GM19240 (cell line): ENCODE results near the gene ZBED4.
"Not testable (repeated sequence)": the region's sequence is repeated elsewhere in the genome, so short reads cannot be mapped to it uniquely, and the experiment has no call there.

Experiments used
- DNase-seq: peaks from one replicate; pipeline ENCODE4 v3.0.0; 2011; ENCODE audit warnings: low spot score; ENCODE audit not compliant: insufficient read length

ZBED4 gene

DNA sequence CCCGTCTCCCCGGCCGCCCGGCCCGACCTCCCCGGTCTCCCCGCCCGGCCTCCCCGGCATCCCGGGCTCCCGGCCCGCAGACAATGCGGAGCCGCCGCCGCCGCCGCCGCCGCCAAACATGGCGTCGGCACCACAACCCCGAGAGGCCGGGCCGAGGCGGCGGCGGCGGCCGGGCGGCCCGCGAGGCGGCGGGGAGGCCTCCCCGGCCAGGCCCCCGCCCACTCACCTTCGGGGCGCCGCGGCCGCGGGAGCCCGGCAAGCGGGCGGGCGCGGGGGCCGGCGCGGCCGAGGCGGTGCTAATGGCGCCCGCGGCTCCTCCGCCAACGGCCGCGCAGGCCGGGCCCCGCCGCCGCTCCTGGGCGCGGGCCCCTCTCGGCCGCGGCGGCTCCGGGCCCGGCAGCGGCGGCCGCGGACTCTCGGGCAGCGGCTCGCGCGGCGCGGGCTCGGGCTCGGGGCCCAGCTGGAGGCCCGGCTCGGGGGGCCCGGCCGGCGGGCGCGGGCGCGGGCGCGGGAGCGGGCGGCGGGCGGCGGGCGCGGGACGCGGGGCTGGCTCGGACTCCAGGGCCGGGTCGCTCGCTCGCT lies 26.3 kb upstream of the ZBED4 start:
- no peak for DNase-seq

DNA sequence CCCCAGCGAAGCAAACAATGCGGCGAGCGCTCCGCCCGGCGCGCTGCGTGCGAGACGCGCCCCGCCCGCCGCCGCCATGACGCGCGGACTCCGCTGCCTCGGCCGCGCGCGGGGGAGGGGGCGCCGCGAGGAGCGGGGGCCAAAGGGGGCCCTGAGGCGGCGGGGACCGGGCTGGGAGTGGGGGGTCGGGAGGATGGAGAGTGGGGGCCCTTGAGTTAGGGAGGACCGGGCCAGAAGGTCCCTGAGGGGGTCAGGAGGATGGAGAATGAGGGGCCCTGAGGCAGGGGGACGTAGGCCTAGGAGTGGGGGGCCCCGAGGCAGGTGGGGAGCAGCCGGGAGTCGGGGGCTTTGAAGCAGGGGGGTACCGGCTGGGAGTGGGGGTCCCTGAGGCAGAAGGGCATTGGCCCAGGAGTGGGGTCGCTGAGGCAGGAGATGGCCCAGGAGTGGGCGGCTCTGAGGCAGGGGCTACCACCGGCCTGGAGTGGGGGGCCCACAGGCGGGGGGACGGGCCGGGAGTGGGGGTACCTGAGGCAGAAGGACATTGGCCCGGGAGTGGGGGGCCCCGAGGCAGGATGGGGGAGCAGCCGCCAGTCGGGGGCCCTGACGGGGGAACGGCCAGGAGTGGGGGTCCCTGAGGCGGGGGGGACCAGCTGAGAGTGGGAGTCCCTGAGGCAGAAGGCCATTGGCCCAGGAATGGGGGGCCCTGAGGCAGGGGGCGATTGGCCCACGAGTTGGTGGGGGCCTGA lies 25.6 kb upstream of the ZBED4 start, which contains the start of gene BRD1:
TSS of gene BRD1 (minus strand) at position 21 of the 746 bp plus-strand sequence. CDS start 3,556 bp downstream, outside the sequence.
- peak; percentile 53 for DNase-seq

DNA sequence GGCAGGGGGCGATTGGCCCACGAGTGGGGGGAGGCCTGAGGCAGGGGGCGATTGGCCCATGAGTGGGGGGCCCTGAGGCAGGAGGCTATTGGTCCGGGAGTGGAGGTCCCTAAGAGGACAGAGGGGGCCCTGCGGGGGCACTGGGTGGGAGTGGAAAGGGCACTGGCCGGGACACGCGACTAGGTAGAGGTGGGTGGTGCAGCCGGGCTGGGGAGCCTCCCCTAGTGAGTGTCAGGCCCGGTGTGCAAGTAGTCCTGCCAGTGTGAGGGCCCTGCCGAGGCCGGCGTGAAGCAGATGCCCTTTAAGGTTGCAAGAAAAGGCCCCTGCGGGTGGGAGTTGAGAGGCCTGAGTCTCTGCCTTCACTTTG lies 25.1 kb upstream of the ZBED4 start:
- no peak for DNase-seq

DNA sequence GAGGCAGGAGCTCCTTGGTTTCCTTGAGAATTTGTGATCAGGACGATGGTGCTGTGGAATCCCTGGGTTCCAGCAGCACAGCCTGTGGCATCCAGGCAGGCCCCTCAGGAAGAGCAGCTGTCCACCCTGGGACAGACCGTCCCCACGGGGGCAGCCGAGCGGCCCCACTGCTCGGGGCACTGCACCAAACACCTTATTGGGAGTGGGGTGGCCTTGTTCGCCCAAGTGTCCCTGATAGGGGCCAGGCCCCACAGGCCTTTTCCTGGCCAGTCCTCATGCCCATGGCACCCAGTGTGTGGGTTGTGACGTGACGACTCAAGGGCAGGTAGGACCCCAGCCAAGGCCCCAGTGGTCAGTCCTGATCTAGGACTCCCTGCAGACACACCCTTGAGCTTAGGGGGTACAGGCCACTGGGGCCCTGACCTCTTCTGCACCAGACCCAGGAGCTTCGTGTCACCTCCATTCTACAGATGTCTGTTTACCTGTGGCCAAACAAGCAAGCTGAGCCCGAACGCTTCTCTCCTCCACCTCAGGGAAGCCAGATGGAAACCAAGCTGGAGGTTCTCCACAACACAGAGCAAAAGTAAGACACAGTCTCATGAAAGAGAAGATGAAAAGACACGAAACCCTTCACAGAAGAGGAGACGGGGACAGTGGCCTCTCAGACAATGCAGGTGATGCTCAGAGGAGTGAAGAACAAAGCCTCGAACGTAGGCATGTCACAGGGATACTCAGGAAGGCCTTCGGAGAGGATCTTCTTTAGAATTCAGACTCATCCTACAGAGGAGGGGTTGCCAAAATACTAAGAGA lies 24.4 kb upstream of the ZBED4 start:
- DNase-seq, result no peak

DNA sequence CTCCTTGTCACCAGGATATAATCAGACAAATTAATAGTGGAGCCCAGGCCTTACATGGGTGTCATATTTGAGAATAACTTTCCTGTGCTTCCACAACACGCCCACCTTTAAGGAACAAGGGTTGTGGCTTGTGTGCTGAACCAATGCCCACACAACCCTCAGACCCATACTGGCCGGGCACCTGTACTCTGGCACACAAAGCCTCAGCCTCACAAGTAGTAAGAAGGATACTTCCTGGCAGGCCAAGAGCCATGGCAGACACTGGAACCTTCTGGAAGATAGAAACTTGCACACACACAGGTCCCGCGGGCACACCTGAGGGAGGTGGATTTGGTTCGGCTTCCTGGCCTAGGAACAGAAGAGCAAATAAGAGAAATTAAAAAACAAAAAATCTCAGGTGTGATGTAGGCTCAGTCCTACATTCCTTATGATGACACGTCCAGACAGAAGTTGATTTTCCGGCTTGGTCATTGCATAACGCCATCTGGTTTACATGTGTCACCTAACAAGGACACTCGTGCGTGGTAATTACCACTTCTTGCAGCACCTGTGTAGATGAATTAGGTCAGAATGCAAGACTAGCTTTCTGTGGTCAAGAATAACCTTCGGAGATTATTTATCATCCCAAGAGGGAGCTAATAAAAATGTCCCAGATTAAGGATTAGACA lies 20.2 kb upstream of the ZBED4 start:
- no peak for DNase-seq

DNA sequence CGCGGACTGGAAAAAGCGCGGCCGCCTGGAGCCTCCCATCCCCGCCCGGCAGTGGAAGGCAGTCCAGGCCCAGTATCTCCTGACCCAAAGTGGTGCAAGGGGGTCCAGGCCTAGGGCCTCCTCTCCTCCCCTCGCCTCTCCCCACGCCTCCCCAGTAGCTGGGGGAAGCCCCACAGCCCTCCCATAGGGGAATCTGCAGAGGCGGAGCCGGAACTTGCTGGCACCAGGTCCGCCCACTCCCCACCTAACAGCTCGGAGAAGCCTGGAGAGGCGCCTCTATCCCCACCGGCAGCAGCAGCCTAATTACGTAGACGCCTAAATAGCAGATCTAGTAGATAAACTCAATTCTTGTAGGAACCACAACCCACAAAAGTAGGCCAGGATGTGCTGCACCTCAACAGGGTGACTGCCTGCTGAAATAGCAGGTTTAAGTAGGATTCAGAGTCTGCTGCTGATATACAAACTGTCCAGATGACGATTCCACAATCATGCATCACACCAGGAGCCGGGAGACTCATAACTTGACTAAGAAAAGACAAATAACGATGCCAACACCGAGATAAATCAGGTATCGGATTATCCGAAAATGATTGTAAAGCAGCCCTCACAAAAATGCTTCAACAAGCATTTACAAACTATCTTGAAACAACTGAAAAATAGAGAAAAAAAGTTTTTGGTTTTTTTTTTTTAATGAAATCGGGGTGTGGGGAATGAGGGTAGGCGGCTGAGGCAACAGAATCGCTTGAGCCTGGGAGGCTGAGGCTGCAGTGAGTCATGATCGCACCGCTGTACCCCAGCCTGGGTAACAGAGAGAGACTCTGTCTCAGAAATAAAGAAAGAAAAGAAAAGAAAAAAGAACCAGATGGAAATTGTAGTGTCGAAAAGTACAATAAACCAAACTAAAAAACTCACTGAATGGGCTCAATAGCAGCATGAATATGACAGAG lies 14.6 kb upstream of the ZBED4 start:
- peak; percentile 33 for DNase-seq

DNA sequence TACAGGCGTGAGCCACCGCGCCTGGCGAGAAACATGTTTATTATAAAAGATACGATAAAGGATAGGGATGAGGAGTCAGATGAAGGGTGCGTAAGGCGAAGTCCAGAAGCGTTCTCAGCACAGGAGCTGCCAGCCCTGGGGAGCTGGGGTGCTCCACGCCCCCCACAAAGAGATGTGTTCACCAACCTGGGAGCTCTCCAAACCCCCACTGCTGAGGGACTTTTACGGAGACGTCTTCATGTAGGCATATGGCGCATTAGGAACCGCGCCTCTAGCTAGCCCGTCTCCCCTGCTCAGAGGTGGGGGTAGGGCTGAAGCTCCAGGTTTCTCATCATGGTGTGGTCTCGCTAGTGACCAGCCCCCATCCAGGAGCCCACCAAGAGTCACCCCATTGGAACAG lies 8.4 kb upstream of the ZBED4 start:
- no peak for DNase-seq

DNA sequence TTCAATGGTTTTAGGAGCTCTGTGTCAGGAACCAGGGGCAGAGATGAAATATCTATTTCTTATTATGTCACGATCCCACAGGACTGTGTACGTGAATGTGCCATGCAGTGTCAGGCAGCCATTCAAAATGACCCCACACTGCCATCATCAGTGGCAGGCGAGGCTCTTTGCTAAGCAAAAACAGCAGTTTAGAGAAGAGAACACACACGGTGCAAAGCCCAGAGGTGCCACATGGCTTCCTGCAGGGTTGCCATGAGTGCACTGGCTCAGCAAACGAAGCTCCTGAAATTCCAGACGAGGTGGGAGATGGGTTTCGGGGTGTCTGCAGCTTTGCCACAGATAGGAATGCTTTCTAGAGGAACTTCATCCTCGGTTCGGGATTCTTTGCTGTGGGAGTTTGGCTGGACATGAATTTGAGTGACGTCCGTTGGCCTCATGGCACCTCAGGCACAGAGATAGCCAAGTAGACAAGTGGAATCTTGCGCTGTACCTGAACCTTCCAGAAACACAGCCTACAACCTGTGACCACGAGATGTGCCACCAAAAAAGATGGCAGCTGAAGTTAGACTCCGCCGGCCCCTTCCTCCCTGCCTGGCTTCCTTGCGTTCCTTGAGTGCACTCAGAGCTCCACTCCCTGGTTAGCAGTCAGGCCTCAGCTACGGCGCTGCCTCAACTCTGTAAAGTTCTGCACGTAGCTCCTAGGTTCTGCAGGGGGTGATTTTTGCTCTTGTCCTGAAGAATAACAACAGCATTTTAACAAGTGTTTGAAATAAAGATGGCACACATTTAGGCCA lies 7.8 kb upstream of the ZBED4 start:
- DNase-seq, result no peak

DNA sequence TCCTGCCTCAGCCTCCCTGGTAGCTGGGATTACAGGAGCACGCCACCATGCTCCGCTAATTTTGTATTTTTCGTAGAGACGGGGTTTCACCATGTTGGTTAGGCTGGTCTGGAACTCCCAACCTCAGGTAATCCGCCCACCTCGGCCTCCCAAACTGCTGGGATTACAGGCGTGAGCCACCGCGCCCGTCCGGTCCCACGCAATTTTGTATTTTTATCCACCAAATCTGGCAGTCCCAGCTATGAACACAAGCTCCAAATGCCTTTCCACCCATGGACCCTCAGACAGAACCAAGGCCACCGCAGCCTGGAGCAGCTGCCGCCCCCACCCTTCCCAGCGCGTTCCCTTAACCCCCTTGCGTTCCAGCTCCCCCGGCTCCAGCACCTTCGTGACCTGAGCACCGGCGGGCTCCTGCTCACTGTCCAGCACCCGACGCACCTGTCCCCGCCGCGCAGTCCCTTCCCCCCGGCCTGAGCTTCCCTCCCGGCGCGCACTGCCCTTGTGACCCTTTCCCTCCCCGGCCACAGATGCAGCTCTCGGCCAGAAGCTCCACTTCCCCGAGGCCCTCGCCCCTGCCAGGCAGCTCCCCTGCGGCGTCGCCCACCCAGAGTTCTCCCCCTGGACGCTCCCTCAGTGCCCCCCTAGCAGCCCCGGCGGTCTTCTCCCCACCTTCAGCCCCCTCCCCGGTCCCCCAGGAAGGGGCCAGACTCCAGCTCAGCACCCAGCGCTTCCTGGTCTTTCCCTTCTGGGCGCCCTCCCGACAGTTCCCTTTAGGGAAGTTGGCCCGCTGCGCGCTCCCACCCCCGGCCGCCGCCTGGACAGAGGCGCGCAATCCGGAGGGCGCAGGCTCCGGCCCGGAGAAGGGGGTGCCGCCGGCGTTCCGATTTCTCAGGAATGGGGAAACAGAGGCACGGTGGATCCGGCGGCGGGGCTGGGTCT lies 5.6 kb upstream of the ZBED4 start:
- DNase-seq, result no peak

DNA sequence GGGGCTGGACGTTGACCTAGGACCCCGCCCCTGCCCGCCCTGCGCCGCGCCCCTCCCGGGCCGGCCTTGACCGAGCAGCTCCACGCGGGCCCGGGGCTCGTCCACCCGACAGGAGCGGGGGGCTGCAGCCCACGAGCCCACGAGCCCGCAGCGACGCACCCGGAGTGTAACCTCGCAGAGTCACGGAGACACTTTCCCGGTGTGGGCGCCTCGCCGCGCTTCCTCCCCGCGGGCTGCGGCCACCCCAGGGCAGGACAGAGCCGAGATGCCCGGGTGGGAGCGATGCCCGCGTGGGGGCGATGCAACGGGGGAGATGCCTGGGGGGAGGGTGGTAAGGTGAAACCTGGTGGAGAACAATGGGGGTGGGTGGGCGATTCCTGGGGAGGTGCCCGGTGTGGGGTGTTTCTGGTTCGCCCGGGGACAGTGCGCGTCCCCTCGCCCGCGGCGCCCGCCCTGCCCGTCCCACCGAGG lies 4.9 kb upstream of the ZBED4 start:
- no peak for DNase-seq

DNA sequence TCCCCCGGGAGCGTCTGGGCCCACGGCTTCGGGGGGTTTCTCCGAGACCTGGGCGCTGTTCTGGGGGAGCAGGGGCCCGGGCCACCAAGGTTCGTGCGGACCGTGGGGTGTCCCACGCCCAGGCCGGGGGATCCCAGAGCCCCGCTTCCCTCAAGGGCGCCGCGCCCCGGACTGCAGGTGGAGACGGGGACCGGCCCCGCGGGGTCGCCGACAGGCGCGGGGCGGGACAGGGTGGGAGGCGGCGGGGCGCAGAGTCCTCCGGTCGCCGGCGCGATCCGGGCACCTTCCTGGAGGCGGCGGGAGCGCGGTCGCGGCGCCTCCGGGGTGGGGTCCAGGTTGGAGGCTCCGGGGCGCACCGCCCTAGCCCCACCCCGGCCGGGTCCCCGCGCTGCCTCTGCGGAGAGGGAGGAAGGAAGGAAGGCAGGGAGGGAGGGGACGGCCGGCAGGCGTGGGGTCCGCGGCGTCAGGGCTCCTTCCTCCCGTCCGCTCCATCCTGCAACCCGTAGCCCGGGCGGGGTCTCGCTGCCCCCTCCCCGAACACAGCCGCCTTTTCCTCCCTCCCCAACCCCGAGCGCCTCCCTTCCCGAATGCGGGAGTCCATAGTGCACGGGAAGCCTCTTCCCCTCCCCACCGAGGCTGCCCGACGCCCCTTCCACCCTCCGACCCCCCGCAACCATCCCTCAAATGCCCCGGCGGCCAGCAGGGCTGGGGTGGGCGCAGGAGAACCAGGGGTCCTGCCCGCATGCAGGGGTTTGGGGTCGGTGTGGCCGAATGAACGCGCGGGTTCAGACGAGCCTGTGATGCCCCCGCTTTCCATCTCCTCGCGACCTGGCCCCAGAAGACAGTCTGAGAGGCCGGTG lies 4.3 kb upstream of the ZBED4 start:
- DNase-seq, result no peak

DNA sequence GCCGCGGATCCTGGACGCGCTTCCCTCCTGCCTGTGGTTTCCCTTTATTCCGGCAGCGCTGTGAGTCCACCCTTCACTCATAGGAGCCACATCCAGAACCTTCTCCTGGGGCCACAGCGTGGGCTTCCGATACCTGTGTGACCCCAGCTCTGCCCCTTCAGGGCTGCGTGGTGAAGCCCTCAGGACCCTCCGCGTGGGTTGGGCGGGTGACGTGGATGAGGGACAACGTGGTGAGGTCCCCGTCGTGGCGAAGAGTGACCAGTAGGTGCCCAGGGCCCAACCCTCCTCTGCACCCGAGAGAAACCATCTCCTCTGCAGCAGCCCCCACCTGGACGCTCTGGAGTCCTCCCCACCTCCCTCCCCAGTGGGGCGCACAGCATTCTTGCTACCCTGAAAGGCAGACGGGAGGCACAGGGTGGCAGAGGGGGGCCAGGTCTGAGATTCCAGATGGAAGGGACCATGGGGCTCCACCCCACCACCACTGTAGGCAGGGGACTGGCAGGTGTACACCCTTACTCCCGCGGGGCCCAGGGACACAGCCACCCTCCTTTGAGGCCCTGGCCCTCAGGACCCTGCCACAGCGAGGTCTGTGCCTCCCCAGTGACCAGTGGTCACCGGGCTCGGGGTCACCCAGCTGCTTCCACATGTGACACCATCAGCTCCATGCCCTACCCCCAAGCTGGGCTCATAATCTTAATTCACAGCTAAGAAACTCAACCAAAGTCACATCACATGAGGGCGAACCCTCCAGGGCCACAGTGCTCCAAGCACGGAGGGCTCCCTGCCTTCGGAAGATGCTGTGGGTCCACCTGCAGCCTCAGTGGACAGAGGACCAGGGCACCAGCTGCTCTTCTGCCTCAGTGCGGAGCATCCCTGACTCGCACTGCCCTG lies 3.4 kb upstream of the ZBED4 start:
- DNase-seq, result no peak

DNA sequence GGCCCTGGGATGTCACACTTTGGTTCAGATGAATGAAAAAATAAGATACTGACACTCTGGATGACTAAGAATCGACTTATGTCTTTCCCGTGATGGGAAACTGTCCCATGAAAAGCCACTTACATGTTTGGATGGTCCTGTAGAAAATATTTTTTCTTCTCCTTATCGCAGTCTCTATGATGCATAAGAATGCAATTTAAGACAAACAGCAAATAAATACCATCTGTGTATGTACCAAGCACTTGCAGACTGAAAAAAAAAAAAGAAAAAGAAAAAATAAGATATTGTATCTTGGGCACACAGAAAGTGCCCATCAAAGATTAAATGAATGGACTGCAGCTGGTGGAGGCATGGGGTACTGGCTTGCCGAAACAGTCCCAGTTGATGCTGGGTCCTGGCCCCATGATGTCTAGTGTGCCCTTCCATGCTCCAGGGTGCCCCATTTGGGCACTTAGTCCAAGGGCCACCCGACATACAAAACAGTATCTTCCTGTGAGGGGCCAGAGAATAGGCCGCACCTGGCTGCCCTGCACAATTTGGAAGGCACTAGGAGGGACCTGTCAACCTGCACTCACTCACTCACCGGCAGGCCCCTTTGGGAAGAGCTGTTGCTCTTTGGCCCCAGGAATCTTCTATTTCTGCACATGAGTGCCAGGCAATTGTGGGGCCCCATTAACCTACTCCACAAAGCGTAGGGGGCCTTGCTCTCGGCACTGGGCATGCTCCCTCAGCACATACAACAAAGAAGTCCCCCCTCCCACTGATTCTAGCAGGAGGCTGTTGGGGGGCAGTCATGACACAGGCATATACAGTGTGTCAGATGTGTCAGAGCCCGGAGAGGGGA lies 2.5 kb upstream of the ZBED4 start:
- no peak for DNase-seq

DNA sequence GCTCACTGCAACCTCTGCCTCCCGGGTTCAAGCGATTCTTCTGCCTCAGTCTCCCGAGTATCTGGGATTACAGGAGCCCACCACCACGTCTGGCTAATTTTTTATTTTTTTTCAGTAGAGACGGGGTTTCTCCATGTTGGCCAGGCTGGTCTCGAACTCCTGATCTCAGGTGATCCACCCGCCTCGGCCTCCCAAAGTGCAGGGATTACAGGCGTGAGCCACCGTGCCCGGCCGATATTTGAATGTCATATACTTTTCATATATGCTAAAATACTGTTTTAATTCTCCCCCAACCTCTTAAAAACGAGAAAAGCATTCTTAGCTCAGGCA lies 1.1 kb upstream of the ZBED4 start:
- not testable (repeated sequence) for DNase-seq

DNA sequence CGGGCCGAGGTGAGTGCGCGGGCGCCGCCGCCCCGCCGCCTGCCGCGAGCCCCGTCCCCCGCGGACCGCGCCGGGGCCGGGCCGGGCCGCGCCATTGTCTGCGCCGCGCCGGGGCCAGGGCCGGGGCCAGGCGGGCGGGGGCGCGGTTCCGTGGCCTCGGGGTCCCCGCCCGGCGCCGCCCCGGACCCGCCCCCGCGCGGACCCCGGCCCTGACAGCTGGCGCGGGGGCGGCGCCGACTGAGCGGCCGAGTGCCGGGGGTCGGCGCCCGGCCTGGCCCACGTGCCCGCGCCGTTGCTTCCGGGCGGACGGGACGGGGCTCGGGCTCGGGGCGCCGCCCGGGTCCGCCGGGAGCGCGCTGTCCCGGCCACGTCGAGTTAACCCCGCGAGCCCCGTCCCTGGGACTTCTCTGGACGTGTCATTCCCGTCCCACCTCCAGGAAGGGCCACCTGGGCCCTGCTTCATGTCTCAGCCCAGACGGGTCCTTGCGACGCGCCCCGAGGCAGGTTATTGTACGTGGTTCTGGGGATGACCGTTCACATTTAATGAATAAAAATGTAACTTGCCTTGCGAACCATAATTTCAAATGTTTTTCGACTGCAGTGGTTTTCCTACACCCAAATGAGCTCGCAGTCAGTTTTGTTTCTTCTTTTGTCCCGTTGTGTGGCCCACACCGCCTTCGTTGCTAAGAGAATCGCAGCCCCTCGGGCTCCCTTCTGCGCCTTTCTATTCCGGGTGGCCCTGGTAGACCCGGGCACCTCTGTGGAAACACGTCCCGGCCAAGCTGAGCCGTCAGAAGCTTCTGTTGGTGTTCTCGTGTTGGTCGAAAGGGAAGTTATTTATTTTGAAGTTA lies 562 bp downstream of the ZBED4 start:
- peak; percentile 21 for DNase-seq
